Measurements from ENCODE around the gene ZBTB42. TPM values are rescaled to one million over a fixed set of nuclear protein-coding genes. Genes with fewer than 3 reads are reported as not detected.

The ZBTB42 gene
- total RNA-seq, 2 experiments from 2014 or later: 2.9 to 3.0 TPM

DNA sequence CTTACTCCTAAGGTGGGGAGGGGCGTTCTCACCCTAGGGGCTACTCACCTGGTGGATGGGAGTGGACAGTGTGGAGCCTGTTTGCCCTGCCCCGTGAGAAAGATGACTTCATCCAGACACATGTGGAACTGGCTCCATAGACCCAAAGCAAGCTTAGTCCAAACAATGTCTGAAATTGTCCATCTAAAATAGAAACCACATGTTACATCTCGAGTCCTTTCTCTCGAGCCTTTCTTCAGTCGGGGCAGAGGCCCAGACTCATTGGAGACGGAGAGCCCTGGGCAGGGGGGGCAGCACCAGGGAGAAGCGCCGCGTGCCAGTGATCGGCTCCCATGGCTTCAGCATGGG lies 43.7 kb upstream of the ZBTB42 start:
- H3K4me1 ChIP-seq (ENCODE audit: insufficient read depth, low read length): peaks cover 34% of the 10 kb centered on the region
- no peak overlapping the region for H3K27ac ChIP-seq (ENCODE audit: low read depth in 1 of 2, low read length in 2 of 2)
- no peak for ATAC-seq (ENCODE audit: poor library complexity)
- Mint-ChIP-seq H3K36me3 (ENCODE audit: low read depth) (peaks cover 89% of the 10 kb centered on the region), H3K27me3 (no peaks in the 10 kb centered on the region), H3K4me1 (ENCODE audit: low read depth) (peaks cover 37% of the 10 kb centered on the region), H3K27ac (no peak overlapping the region), H3K9me3 (no peaks in the 10 kb centered on the region), H3K4me3 (peak overlapping the region; percentile 62)
- CTCF ChIA-PET: interaction anchor here (1.4 kb wide), 1 partner anchor 11 kb away, joined by 3 read pairs; no protein-coding TSS in a partner anchor
- intact Hi-C loops (cut with DNase I, micrococcal nuclease): loop anchor here in 1 of 2 experiments (10.0 kb wide), 1 partner anchor 1042 kb away; the partner anchor contains the start of genes XRCC3 and ZFYVE21
- TF ChIP-seq, protein P1, sequence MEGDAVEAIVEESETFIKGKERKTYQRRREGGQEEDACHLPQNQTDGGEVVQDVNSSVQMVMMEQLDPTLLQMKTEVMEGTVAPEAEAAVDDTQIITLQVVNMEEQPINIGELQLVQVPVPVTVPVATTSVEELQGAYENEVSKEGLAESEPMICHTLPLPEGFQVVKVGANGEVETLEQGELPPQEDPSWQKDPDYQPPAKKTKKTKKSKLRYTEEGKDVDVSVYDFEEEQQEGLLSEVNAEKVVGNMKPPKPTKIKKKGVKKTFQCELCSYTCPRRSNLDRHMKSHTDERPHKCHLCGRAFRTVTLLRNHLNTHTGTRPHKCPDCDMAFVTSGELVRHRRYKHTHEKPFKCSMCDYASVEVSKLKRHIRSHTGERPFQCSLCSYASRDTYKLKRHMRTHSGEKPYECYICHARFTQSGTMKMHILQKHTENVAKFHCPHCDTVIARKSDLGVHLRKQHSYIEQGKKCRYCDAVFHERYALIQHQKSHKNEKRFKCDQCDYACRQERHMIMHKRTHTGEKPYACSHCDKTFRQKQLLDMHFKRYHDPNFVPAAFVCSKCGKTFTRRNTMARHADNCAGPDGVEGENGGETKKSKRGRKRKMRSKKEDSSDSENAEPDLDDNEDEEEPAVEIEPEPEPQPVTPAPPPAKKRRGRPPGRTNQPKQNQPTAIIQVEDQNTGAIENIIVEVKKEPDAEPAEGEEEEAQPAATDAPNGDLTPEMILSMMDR (IDR thresholded peaks at IDR 0.05): no peak
- no peaks in the 10 kb centered on the region for H3K9me3 ChIP-seq (ENCODE audit: control insufficient read depth in 1 of 2, insufficient read depth in 1 of 2, low read length in 2 of 2)
- H3K4me3 ChIP-seq (ENCODE audit: low read length): no peak overlapping the region
- no peak for DNase-seq
- peaks cover 55% of the 10 kb centered on the region for H3K36me3 ChIP-seq (ENCODE audit: insufficient read depth, low read length)
- no peaks in the 10 kb centered on the region for H3K27me3 ChIP-seq (ENCODE audit: control insufficient read depth in 1 of 2, insufficient read depth in 2 of 2, low read length in 2 of 2)
- POLR2A ChIA-PET: no interaction called here

DNA sequence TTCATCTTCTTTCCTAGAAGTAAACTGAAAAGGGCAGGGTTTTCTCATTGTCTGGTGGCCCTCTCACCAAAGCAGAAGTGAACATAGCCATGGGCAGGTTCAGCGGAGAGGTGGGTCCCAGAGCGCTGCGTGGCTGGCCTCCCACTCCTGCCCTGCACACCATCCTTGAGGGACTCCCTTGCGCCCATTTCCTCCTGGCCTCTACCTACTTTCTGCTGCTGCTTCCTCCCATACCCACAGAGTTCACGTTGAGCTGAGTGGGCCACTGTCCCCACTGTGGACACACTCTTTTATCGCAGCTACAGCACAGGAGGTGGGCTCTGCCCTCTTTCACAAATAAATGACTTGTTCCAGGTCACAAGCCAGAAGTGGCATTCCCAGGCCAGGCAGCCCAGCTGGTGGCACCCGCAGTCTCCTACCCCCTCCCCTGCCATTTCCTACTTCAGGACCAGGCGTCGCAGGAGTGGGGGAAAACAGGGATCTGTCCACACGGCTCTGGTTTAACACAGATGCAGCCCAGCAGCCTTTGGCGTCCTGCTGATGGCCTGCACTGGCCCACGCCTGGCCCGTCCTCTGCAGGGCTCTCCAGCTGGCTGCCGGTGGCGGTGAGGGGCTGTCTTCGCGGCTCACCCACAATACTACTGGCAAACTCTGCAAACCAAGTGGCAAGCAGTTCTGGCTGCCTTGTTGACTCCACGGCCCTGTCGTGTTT lies 43.1 kb upstream of the ZBTB42 start:
- ChIA-PET POLR2A (no interaction called here), CTCF (interaction anchor here (1.4 kb wide), 1 partner anchor 11 kb away, joined by 3 read pairs; no protein-coding TSS in a partner anchor)
- Histone ChIP-seq H3K36me3 (ENCODE audit: insufficient read depth, low read length) (peaks cover 55% of the 10 kb centered on the region), H3K27me3 (ENCODE audit: control insufficient read depth in 1 of 2, insufficient read depth in 2 of 2, low read length in 2 of 2) (no peaks in the 10 kb centered on the region), H3K4me1 (ENCODE audit: insufficient read depth, low read length) (peaks cover 32% of the 10 kb centered on the region), H3K4me3 (ENCODE audit: low read length) (no peak overlapping the region), H3K27ac (ENCODE audit: low read depth in 1 of 2, low read length in 2 of 2) (no peak overlapping the region), H3K9me3 (ENCODE audit: control insufficient read depth in 1 of 2, insufficient read depth in 1 of 2, low read length in 2 of 2) (no peaks in the 10 kb centered on the region)
- ATAC-seq (ENCODE audit: poor library complexity) (no peak), DNase-seq (no peak)
- TF ChIP-seq, protein P1 (IDR thresholded peaks at IDR 0.05): no peak
- Mint-ChIP-seq H3K4me1 (ENCODE audit: low read depth) (peaks cover 31% of the 10 kb centered on the region), H3K27me3 (no peaks in the 10 kb centered on the region), H3K27ac (peak overlapping the region; percentile 20), H3K9me3 (no peaks in the 10 kb centered on the region), H3K36me3 (ENCODE audit: low read depth) (peaks cover 86% of the 10 kb centered on the region), H3K4me3 (peak overlapping the region; percentile 54)
- intact Hi-C loops (cut with DNase I, micrococcal nuclease): loop anchor here in 1 of 2 experiments (10.0 kb wide), 1 partner anchor 1043 kb away; the partner anchor contains the start of genes XRCC3 and ZFYVE21

DNA sequence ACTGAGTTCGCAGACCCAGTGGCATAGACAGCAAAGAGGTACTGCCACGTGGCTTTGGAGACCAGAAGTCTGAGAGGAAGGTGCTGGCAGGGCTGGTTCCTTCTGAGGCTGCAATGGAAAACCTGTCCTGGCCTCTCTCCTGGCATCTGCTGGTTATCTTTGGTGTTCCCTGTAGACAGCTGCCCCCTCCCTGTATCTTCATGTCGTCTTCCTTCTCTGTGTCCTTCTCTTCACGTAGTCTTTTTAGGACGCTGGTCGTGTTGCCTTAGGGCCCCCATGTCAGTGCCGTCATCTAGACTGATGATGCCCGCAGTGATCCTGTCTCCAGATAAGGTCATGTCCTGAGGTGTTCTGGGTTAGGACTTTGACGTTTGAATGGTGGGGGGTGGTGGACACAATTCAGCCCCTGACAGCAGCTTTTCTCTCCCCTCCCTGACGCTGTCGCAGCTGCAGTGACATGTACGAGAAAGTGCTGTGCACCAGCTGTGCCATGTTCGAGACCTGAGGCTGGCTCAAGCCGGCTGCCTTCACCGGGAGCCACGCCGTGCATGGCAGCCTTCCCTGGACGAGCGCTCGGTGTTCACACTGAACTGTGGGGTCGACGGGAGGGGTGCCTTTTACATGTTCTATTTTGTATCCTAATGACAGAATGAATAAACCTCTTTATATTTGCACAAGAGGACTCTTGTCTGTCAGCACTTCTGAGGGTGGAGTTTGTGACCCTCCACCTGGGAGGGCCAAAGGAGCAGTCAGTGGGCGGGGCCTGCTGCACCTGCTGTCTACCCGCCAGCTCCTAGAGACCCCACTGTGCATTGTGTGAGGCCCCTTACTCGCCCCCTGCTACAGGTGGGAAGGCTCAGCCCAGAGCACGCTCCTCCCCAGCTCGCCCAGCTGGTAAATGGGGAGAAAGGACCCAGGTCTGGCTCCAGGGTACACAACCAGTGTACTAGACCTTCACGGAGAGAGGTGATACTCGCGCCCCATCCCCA lies 41.6 kb upstream of the ZBTB42 start:
- H3K9me3 Mint-ChIP-seq: no peaks in the 10 kb centered on the region
- peak overlapping the region; percentile 14 for H3K27ac Mint-ChIP-seq
- TF ChIP-seq, protein P1 (IDR thresholded peaks at IDR 0.05): no peak
- DNase-seq (no peak), ATAC-seq (ENCODE audit: poor library complexity) (no peak)
- peak overlapping the region; percentile 20 for H3K4me3 Mint-ChIP-seq
- ChIA-PET POLR2A (no interaction called here), CTCF (interaction anchor here (1.6 kb wide), 1 partner anchor 9 kb away, joined by 5 read pairs; no protein-coding TSS in a partner anchor)
- H3K4me1 Mint-ChIP-seq (ENCODE audit: low read depth): peaks cover 20% of the 10 kb centered on the region
- Histone ChIP-seq H3K36me3 (ENCODE audit: insufficient read depth, low read length) (peaks cover 55% of the 10 kb centered on the region), H3K4me3 (ENCODE audit: low read length) (no peak overlapping the region), H3K4me1 (ENCODE audit: insufficient read depth, low read length) (peaks cover 22% of the 10 kb centered on the region), H3K9me3 (ENCODE audit: control insufficient read depth in 1 of 2, insufficient read depth in 1 of 2, low read length in 2 of 2) (no peaks in the 10 kb centered on the region), H3K27me3 (ENCODE audit: control insufficient read depth in 1 of 2, insufficient read depth in 2 of 2, low read length in 2 of 2) (no peaks in the 10 kb centered on the region), H3K27ac (ENCODE audit: low read depth in 1 of 2, low read length in 2 of 2) (no peak overlapping the region)
- peaks cover 74% of the 10 kb centered on the region for H3K36me3 Mint-ChIP-seq (ENCODE audit: low read depth)
- intact Hi-C loops (cut with DNase I, micrococcal nuclease): loop anchor here in 1 of 2 experiments (10.0 kb wide), 1 partner anchor 1044 kb away; the partner anchor contains the start of genes XRCC3 and ZFYVE21
- H3K27me3 Mint-ChIP-seq: no peaks in the 10 kb centered on the region
